ENCODE measurements around the gene SIGMAR1.
"Not testable (repeated sequence)": the region's sequence is repeated elsewhere in the genome, so short reads cannot be mapped to it uniquely, and the experiment has no call there.

SIGMAR1 gene

GRCh38 chr9:34654323-34655051 is 16.9 kb upstream of the SIGMAR1 start:
- DNase-seq (ENCODE audit: low spot score) = no peak

GRCh38 chr9:34653151-34654072 is 15.8 kb upstream of the SIGMAR1 start:
- DNase-seq (ENCODE audit: low spot score) = no peak

- DNase-seq (ENCODE audit: low spot score) = no peak
These were observed 15.0 kb upstream of the SIGMAR1 start for GRCh38 chr9:34652602-34653000.

- DNase-seq (ENCODE audit: low spot score) = peak; percentile 98
These were observed 14.5 kb upstream of the SIGMAR1 start, which contains the start of gene IL11RA for GRCh38 chr9:34651876-34652601. IL11RA (plus strand) TSS chr9:34652185; CDS start chr9:34655218, 3,033 bp downstream.

GRCh38 chr9:34651321-34651720 is 13.7 kb upstream of the SIGMAR1 start:
- peak; percentile 62 for DNase-seq (ENCODE audit: low spot score)

- DNase-seq (ENCODE audit: low spot score) = no peak
These were observed 13.2 kb upstream of the SIGMAR1 start for GRCh38 chr9:34650816-34651215.

GRCh38 chr9:34648673-34649072 is 11.1 kb upstream of the SIGMAR1 start:
- no peak for DNase-seq (ENCODE audit: low spot score)

GRCh38 chr9:34647651-34648050 is 10.1 kb upstream of the SIGMAR1 start:
- DNase-seq (ENCODE audit: low spot score) = no peak

- no peak for DNase-seq (ENCODE audit: low spot score)
These were observed 9.5 kb upstream of the SIGMAR1 start for GRCh38 chr9:34647084-34647403.

- peak; percentile 98 for DNase-seq (ENCODE audit: low spot score)
These were observed 8.9 kb upstream of the SIGMAR1 start, which contains the start of gene GALT for GRCh38 chr9:34646211-34647083. GALT (plus strand) TSS chr9:34646675; CDS start chr9:34646705, 30 bp downstream.

- no peak for DNase-seq (ENCODE audit: low spot score)
These were observed 7.3 kb upstream of the SIGMAR1 start for GRCh38 chr9:34644766-34645314.

GRCh38 chr9:34642679-34643078 is 5.1 kb upstream of the SIGMAR1 start:
- no peak for DNase-seq (ENCODE audit: low spot score)

GRCh38 chr9:34639322-34639721 is 1.7 kb upstream of the SIGMAR1 start:
- DNase-seq (ENCODE audit: low spot score) = not testable (repeated sequence)

- DNase-seq (ENCODE audit: low spot score) = no peak
These were observed 505 bp upstream of the SIGMAR1 start for GRCh38 chr9:34638138-34638445.

GRCh38 chr9:34636791-34637355 is 714 bp downstream of the SIGMAR1 start:
- DNase-seq (ENCODE audit: low spot score) = peak; percentile 63

GRCh38 chr9:34635556-34635955 is 2.0 kb downstream of the SIGMAR1 start:
- no peak for DNase-seq (ENCODE audit: low spot score)

GRCh38 chr9:34634551-34635248 is 2.9 kb downstream of the SIGMAR1 start:
- DNase-seq (ENCODE audit: low spot score) = no peak

GRCh38 chr9:34633851-34634550 is 3.6 kb downstream of the SIGMAR1 start:
- DNase-seq (ENCODE audit: low spot score) = peak; percentile 76

- no peak for DNase-seq (ENCODE audit: low spot score)
These were observed 4.4 kb downstream of the SIGMAR1 start for GRCh38 chr9:34633166-34633565.
